Measurements from ENCODE around the gene POFUT2.

POFUT2 gene

GRCh38 chr21:45287438-45288391 lies at the start of gene POFUT2:
TSS of gene POFUT2 (minus strand) at chr21:45287895. CDS start at chr21:45287871, 24 bp downstream.
- Mint-ChIP-seq H3K4me3 (peak within 1 kb of the TSS; percentile 85), H3K9me3 (no peaks in the 10 kb centered on the region), H3K27me3 (peaks cover under 1% of the 10 kb centered on the region), H3K4me1 (ENCODE audit: low read depth) (peaks cover 32% of the 10 kb centered on the region), H3K36me3 (ENCODE audit: low read depth) (peaks cover 38% of the 10 kb centered on the region), H3K27ac (peak within 1 kb of the TSS; percentile 87)
- intact Hi-C loops (cut with micrococcal nuclease), result loop anchor here (5.0 kb wide), 1 partner anchor 150 kb away; no protein-coding TSS in a partner anchor

DNA sequence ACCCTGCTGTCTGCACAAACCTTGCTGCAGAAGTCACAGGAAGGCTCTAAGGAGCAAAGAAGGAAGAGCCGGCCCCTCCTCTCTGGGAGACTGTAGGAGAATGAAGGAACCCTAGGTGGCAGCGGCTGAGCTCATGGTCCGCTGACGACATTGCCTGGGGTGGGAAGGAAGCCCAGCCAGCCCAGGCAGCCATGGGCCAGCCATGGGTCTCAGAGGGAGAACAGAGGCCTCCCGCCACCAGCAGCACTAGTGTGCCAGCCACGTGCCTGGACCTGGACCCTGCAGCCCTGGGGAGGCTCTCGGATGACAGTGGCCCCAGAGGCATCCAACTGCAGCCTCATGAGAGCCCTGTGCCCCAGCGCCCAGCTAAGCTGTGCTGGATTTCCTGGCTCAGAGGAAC lies 49.2 kb upstream of the POFUT2 start:
- Mint-ChIP-seq H3K27me3 (peaks cover 8% of the 10 kb centered on the region), H3K4me1 (ENCODE audit: low read depth) (no peaks in the 10 kb centered on the region), H3K27ac (no peak overlapping the region), H3K9me3 (peaks cover 9% of the 10 kb centered on the region), H3K4me3 (no peak overlapping the region), H3K36me3 (ENCODE audit: low read depth) (no peaks in the 10 kb centered on the region)
- intact Hi-C loops (cut with micrococcal nuclease), result no loop called here

DNA sequence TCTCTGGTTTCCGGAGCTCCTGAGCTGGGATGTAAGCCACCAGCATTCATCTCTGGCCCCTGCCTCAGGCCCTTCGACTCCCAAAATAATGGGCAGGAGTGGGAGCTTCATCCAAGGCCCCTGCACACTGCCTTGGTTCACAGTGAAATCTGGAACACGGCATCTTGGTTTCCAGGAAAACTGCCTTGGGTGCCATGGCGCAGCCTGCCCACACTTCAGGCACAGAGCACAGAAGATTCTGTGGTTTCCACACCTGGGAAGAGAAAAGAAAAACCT lies 48.8 kb upstream of the POFUT2 start:
- Mint-ChIP-seq H3K4me3 (no peak overlapping the region), H3K27me3 (peaks cover 4% of the 10 kb centered on the region), H3K4me1 (ENCODE audit: low read depth) (no peaks in the 10 kb centered on the region), H3K9me3 (peaks cover 9% of the 10 kb centered on the region), H3K27ac (no peak overlapping the region), H3K36me3 (ENCODE audit: low read depth) (no peaks in the 10 kb centered on the region)
- intact Hi-C loops (cut with micrococcal nuclease), result no loop called here

GRCh38 chr21:45335761-45336534 lies 48.3 kb upstream of the POFUT2 start:
- no peaks in the 10 kb centered on the region for H3K4me1 Mint-ChIP-seq (ENCODE audit: low read depth)
- peaks cover 8% of the 10 kb centered on the region for H3K9me3 Mint-ChIP-seq
- no peaks in the 10 kb centered on the region for H3K36me3 Mint-ChIP-seq (ENCODE audit: low read depth)
- H3K27me3 Mint-ChIP-seq, result peaks cover 1% of the 10 kb centered on the region
- intact Hi-C loops (cut with micrococcal nuclease), result no loop called here
- H3K27ac Mint-ChIP-seq, result no peak overlapping the region
- no peak overlapping the region for H3K4me3 Mint-ChIP-seq

DNA sequence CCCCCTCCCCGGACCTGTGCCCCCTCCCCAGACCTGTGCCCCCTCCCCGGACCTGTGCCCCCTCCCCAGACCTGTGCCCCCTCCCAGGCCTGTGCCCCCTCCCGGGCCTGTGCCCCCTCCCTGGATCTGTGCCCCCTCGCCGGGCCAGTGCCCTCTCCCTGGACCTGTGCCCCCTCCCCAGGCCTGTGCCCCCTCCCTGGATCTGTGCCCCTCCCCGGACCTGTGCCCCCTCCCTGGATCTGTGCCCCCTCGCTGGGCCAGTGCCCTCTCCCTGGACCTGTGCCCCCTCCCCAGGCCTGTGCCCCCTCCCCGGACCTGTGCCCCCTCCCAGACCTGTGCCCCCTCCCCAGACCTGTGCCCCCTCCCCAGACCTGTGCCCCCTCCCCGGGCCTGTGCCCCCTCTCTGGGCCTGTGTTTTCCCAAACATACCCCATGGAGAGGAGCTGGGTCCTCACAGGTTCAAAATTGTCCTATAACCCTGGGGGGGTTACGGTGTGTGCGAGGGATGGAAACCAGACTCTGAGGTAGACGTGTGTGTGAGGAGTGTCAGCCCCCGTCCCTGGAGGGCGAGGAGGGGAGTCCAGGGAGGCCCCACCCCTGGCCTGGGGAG lies 47.6 kb upstream of the POFUT2 start:
- no peaks in the 10 kb centered on the region for H3K4me1 Mint-ChIP-seq (ENCODE audit: low read depth)
- H3K36me3 Mint-ChIP-seq (ENCODE audit: low read depth), result no peaks in the 10 kb centered on the region
- intact Hi-C loops (cut with micrococcal nuclease), result no loop called here

DNA sequence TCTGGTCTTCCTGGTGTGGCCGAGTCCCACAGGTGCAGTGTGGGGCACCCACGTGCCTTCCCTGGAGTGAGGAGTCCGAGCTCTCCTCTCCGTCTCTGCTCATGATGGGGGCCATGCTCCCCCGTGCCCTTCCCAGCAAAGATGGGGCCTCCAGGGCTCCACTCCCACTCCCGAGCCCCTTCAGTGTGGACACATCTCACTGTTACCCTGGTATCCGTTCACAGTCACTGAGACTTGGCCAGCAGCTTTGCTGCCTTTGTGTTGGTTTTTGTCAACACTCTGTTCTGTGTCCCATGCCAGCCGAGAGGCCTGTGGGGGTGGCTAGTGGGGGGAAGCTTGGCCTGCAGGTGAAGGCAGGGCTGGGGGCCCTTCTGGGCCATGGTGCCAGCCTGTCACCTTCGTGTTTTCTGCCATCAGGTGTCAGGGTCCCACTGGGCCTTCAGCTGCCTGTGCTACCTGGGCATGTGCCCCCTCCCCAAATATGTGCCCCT lies 46.9 kb upstream of the POFUT2 start:
- Mint-ChIP-seq H3K4me1 (ENCODE audit: low read depth) (no peaks in the 10 kb centered on the region), H3K27ac (no peak overlapping the region), H3K27me3 (no peaks in the 10 kb centered on the region), H3K9me3 (no peaks in the 10 kb centered on the region), H3K36me3 (ENCODE audit: low read depth) (no peaks in the 10 kb centered on the region), H3K4me3 (no peak overlapping the region)
- intact Hi-C loops (cut with micrococcal nuclease), result no loop called here

More for the DNA sequence above, 47.6 kb upstream of the POFUT2 start:
- H3K27me3 Mint-ChIP-seq, result no peaks in the 10 kb centered on the region
- no peak overlapping the region for H3K4me3 Mint-ChIP-seq
- H3K9me3 Mint-ChIP-seq, result peaks cover 1% of the 10 kb centered on the region
- H3K27ac Mint-ChIP-seq, result no peak overlapping the region

DNA sequence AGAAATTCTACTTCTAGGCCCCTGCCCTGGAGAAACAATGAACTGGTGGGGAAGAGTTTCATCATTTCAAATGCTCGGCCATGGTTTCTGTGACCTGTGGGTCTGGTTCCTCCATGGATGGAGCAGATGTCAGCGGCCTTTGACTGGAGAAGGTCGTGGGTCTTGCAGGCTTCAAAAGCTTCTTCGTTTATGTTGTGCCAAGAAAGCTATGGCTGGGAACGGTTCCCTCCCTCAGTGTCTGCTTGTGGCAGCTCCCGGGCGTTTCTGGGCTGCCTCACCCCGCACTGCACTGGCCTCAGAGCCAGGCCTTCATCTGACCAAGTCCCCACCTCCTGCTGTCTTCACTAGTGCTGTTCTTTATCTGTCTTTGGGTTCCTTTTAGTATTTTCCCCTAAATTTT lies 46.4 kb upstream of the POFUT2 start:
- intact Hi-C loops (cut with micrococcal nuclease), result no loop called here
- Mint-ChIP-seq H3K27me3 (no peaks in the 10 kb centered on the region), H3K27ac (no peak overlapping the region), H3K4me3 (no peak overlapping the region), H3K36me3 (ENCODE audit: low read depth) (no peaks in the 10 kb centered on the region), H3K9me3 (no peaks in the 10 kb centered on the region), H3K4me1 (ENCODE audit: low read depth) (no peaks in the 10 kb centered on the region)

DNA sequence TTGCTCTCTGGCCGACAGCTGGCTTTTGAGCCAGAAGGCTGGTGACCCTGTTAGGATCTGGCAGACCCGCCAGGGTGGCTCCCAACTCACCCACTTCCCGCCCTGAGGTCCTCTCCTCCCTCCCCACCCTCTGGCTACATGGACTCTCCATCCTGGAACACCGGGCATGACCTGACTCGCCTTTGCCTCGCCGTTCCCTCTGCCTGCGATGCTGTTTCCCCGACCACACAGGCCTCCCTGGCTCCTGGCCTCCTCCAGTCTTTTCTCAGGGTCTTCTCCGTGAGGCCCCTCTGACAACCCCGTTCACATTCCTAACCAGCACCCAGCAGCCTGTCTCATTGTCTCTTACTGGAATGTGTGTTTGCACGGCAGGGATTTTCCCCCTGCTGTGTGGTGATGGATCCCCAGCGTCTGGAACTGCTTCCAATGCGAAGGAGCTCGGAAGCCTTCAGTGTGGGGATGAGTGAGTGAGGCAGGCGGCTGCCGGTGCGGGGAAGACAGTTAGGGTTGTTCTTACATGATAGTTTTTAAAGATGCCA lies 46.0 kb upstream of the POFUT2 start:
- Mint-ChIP-seq H3K9me3 (no peaks in the 10 kb centered on the region), H3K4me1 (ENCODE audit: low read depth) (no peaks in the 10 kb centered on the region), H3K27me3 (no peaks in the 10 kb centered on the region), H3K36me3 (ENCODE audit: low read depth) (no peaks in the 10 kb centered on the region), H3K27ac (no peak overlapping the region), H3K4me3 (no peak overlapping the region)
- intact Hi-C loops (cut with micrococcal nuclease), result no loop called here

DNA sequence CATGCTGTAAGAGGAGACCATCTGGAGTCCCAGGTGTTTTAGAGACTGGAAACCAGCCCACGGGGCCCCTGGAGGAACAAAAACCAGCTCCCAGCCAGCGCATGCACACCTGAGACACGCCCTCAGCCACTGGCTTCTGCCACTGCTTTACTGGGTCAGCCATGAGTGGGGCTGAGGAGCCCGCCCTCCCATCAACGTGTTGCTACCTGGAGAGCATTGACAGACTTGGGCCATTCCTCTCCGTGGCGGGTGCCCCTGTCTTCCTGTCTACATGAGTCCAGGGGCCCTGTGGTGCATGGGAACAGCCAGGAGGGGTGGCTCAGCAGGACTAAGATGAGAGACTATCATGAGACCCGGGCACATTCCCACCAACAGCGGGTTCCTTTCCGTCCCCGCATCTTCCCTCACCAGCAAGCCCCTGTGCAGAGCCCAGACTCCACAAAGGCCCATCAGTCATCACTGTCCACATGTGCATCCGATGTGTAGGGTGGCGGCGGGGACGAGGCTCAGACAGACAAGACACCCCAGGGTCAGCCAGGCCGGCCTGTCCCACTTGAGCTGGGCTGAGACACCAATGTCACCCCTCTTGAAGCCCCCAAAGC lies 45.4 kb upstream of the POFUT2 start:
- H3K4me1 Mint-ChIP-seq (ENCODE audit: low read depth), result no peaks in the 10 kb centered on the region
- intact Hi-C loops (cut with micrococcal nuclease), result no loop called here
- no peaks in the 10 kb centered on the region for H3K9me3 Mint-ChIP-seq
- no peaks in the 10 kb centered on the region for H3K36me3 Mint-ChIP-seq (ENCODE audit: low read depth)
- H3K27ac Mint-ChIP-seq, result no peak overlapping the region
- H3K27me3 Mint-ChIP-seq, result no peaks in the 10 kb centered on the region
- H3K4me3 Mint-ChIP-seq, result no peak overlapping the region

GRCh38 chr21:45332415-45332814 lies 44.7 kb upstream of the POFUT2 start:
- Mint-ChIP-seq H3K36me3 (ENCODE audit: low read depth) (no peaks in the 10 kb centered on the region), H3K27me3 (no peaks in the 10 kb centered on the region), H3K9me3 (no peaks in the 10 kb centered on the region), H3K4me3 (no peak overlapping the region), H3K27ac (no peak overlapping the region), H3K4me1 (ENCODE audit: low read depth) (no peaks in the 10 kb centered on the region)
- intact Hi-C loops (cut with micrococcal nuclease), result no loop called here

DNA sequence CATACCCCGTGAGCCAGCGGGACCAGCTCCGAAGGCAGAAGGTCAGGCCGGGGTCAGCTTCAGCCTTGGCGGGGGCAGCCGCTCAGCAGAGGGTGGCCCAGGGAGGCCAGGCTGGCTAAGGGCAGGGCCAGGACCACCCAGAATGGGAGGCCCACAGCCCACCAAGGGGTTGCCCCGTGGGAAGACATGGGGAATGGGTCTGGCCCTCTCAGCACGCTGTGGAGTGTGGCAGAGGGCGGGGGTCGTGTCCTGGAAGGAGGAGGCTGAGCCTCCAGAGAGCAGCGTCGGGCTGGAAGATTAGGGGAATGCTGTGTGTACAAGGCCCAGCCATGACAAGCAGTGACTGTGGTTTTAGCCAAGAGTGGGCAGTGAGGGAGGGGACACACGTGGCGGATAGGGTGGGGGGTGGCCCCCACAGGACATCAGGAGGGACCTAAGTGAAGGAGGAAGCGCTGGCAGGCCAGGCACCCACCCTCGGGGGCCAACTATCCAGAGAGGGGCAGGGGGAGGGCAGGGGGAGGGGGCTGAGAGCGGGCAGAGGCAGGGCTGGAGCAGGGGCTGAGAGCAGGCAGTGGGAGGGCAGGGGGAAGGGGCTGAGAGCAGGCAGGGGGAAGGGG lies 43.9 kb upstream of the POFUT2 start:
- Mint-ChIP-seq H3K4me3 (no peak overlapping the region), H3K36me3 (ENCODE audit: low read depth) (no peaks in the 10 kb centered on the region), H3K4me1 (ENCODE audit: low read depth) (no peaks in the 10 kb centered on the region), H3K27ac (no peak overlapping the region), H3K27me3 (no peaks in the 10 kb centered on the region), H3K9me3 (no peaks in the 10 kb centered on the region)
- intact Hi-C loops (cut with micrococcal nuclease), result no loop called here

DNA sequence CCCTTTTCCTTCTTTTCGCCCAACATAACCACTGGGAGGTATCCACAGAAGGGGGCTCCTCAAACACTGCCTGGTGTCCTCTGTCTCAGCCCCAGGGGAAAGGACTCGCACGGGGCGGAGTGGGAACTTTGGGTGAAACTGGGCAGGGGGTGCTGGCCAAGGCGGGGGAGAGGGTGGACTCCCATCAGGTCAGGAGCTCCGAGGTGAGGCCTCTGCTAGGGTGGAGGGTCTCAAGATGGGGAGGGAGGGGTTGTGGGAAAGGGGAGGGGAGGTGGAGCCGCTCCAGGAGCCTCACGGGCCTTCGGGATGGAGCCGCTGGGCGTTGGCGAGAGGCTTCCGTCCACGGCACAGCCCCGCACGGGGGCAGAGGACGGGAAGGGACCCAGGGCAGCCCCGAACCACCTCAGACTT lies 43.2 kb upstream of the POFUT2 start:
- no peak overlapping the region for H3K4me3 Mint-ChIP-seq
- intact Hi-C loops (cut with micrococcal nuclease), result no loop called here

DNA sequence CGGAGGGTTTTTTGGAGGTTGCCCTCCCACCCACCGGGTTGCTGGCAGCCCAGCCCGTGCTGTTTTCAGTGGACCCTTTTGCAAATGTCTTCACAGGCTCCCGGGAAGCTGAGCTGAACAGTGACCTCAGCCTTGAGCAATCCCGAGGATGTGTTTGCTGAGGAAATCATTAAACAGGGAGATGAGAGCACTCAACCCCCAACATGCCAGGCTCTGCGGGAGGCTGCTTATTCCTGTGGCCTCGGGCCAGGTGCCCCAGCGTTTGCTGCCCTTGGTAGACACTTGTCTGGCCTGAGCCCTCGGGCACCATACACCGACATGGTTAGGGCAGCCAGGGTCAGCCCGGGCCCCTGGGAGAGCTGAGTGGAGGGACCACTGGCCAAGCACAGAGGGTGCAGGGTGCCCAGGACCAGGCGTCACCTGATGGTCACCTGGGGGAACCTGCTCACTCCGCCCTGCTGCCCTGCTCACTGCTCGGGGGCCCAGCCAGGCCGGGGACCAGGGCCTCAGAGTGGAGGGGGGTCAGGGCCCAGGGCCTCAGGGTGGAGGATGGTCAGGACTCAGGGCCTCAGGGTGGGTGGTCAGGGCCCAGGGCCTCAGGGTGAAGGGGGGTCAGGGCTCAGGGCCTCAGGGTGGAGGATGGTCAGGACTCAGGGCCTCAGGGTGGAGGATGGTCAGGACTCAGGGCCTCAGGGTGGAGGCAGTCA lies 42.5 kb upstream of the POFUT2 start:
- no peaks in the 10 kb centered on the region for H3K27me3 Mint-ChIP-seq
- intact Hi-C loops (cut with micrococcal nuclease), result no loop called here
- no peaks in the 10 kb centered on the region for H3K9me3 Mint-ChIP-seq
- no peaks in the 10 kb centered on the region for H3K36me3 Mint-ChIP-seq (ENCODE audit: low read depth)
- H3K4me3 Mint-ChIP-seq, result no peak overlapping the region
- H3K27ac Mint-ChIP-seq, result no peak overlapping the region
- H3K4me1 Mint-ChIP-seq (ENCODE audit: low read depth), result no peaks in the 10 kb centered on the region

More for the DNA sequence above, 43.2 kb upstream of the POFUT2 start:
- Mint-ChIP-seq H3K4me1 (ENCODE audit: low read depth) (no peaks in the 10 kb centered on the region), H3K36me3 (ENCODE audit: low read depth) (no peaks in the 10 kb centered on the region), H3K9me3 (no peaks in the 10 kb centered on the region), H3K27ac (no peak overlapping the region), H3K27me3 (no peaks in the 10 kb centered on the region)
